ENCODE measurements around the gene ATXN7L2. TPM values are rescaled to one million over a fixed set of nuclear protein-coding genes. Genes with fewer than 3 reads are reported as not detected.

ATXN7L2 gene
- total RNA-seq, 2 experiments from 2014 or later = 11.8 to 13.1 TPM

GRCh38 chr1:109528712-109529111 lies 45.0 kb downstream of the ATXN7L2 start:
- ChIA-PET CTCF (interaction anchor here (10.3 kb wide), 1 partner anchor 29 kb away, joined by 474 read pairs; the partner anchor contains the start of genes AMIGO1 and CYB561D1), POLR2A (interaction anchor here (8.8 kb wide), 1 partner anchor 28 kb away, joined by 318 read pairs; the partner anchor contains the start of genes AMIGO1 and CYB561D1)
- Mint-ChIP-seq H3K27me3 (no peaks in the 10 kb centered on the region), H3K4me3 (no peak overlapping the region), H3K27ac (no peak overlapping the region), H3K4me1 (ENCODE audit: low read depth) (peaks cover 35% of the 10 kb centered on the region), H3K9me3 (no peaks in the 10 kb centered on the region), H3K36me3 (ENCODE audit: low read depth) (no peaks in the 10 kb centered on the region)
- intact Hi-C loops (cut with DNase I, micrococcal nuclease) = no loop called here
- Histone ChIP-seq H3K4me3 (ENCODE audit: low read length) (no peak overlapping the region), H3K27me3 (ENCODE audit: control insufficient read depth in 1 of 2, insufficient read depth in 2 of 2, low read length in 2 of 2) (no peaks in the 10 kb centered on the region), H3K27ac (ENCODE audit: low read depth in 1 of 2, low read length in 2 of 2) (no peak overlapping the region), H3K4me1 (ENCODE audit: insufficient read depth, low read length) (peaks cover 35% of the 10 kb centered on the region), H3K9me3 (ENCODE audit: control insufficient read depth in 1 of 2, insufficient read depth in 1 of 2, low read length in 2 of 2) (no peaks in the 10 kb centered on the region), H3K36me3 (ENCODE audit: insufficient read depth, low read length) (no peaks in the 10 kb centered on the region)
- ATAC-seq (ENCODE audit: poor library complexity) (no peak), DNase-seq (no peak)
- TF ChIP-seq CTCF (IDR thresholded peaks at IDR 0.05) = no peak

GRCh38 chr1:109529881-109530456 lies 46.3 kb downstream of the ATXN7L2 start:
- Histone ChIP-seq H3K36me3 (ENCODE audit: insufficient read depth, low read length) (no peaks in the 10 kb centered on the region), H3K27me3 (ENCODE audit: control insufficient read depth in 1 of 2, insufficient read depth in 2 of 2, low read length in 2 of 2) (no peaks in the 10 kb centered on the region), H3K9me3 (ENCODE audit: control insufficient read depth in 1 of 2, insufficient read depth in 1 of 2, low read length in 2 of 2) (no peaks in the 10 kb centered on the region), H3K4me3 (ENCODE audit: low read length) (no peak overlapping the region), H3K27ac (ENCODE audit: low read depth in 1 of 2, low read length in 2 of 2) (no peak overlapping the region), H3K4me1 (ENCODE audit: insufficient read depth, low read length) (peaks cover 35% of the 10 kb centered on the region)
- ChIA-PET CTCF (interaction anchor here (10.3 kb wide), 1 partner anchor 30 kb away, joined by 474 read pairs; the partner anchor contains the start of genes AMIGO1 and CYB561D1), POLR2A (interaction anchor here (0.7 to 8.8 kb wide), 4 partner anchors 10 to 29 kb away, joined by 3 to 318 read pairs (median 4); partner anchors contain the start of genes AMIGO1, CYB561D1 and GNAI3)
- Mint-ChIP-seq H3K4me3 (no peak overlapping the region), H3K36me3 (ENCODE audit: low read depth) (no peaks in the 10 kb centered on the region), H3K27ac (no peak overlapping the region), H3K4me1 (ENCODE audit: low read depth) (peaks cover 35% of the 10 kb centered on the region), H3K9me3 (no peaks in the 10 kb centered on the region), H3K27me3 (no peaks in the 10 kb centered on the region)
- no peak for DNase-seq
- TF ChIP-seq CTCF (IDR thresholded peaks at IDR 0.05) = no peak
- intact Hi-C loops (cut with DNase I, micrococcal nuclease) = loop anchor here (5.0 kb wide), 2 partner anchors 103 to 703 kb away; partner anchors contain the start of gene PSMA5 (in 1 of the 2)
- no peak for ATAC-seq (ENCODE audit: poor library complexity)

GRCh38 chr1:109530457-109531087 lies 46.9 kb downstream of the ATXN7L2 start:
- H3K27ac ChIP-seq (ENCODE audit: low read depth in 1 of 2, low read length in 2 of 2) = no peak overlapping the region
- Mint-ChIP-seq H3K27me3 (no peaks in the 10 kb centered on the region), H3K4me3 (peak overlapping the region; percentile 23), H3K27ac (peak overlapping the region; percentile 35), H3K36me3 (ENCODE audit: low read depth) (no peaks in the 10 kb centered on the region), H3K9me3 (no peaks in the 10 kb centered on the region), H3K4me1 (ENCODE audit: low read depth) (peaks cover 35% of the 10 kb centered on the region)
- H3K27me3 ChIP-seq (ENCODE audit: control insufficient read depth in 1 of 2, insufficient read depth in 2 of 2, low read length in 2 of 2) = no peaks in the 10 kb centered on the region
- no peaks in the 10 kb centered on the region for H3K36me3 ChIP-seq (ENCODE audit: insufficient read depth, low read length)
- peaks cover 35% of the 10 kb centered on the region for H3K4me1 ChIP-seq (ENCODE audit: insufficient read depth, low read length)
- H3K4me3 ChIP-seq (ENCODE audit: low read length) = no peak overlapping the region
- TF ChIP-seq CTCF (IDR thresholded peaks at IDR 0.05) = no peak
- H3K9me3 ChIP-seq (ENCODE audit: control insufficient read depth in 1 of 2, insufficient read depth in 1 of 2, low read length in 2 of 2) = no peaks in the 10 kb centered on the region
- intact Hi-C loops (cut with DNase I, micrococcal nuclease) = loop anchor here (1.0 to 5.0 kb wide), 3 partner anchors 13 to 703 kb away; partner anchors contain the start of gene PSMA5 (in 1 of the 2)
- no peak for ATAC-seq (ENCODE audit: poor library complexity)
- ChIA-PET POLR2A (interaction anchor here (0.7 to 8.8 kb wide), 3 partner anchors 10 to 30 kb away, joined by 3 to 318 read pairs (median 5); partner anchors contain the start of genes AMIGO1 and CYB561D1), CTCF (interaction anchor here (10.3 kb wide), 1 partner anchor 31 kb away, joined by 474 read pairs; the partner anchor contains the start of genes AMIGO1 and CYB561D1)
- no peak for DNase-seq
